SK-N-SH (cell line): ENCODE measurements around the gene MAPK8IP3.

ENCODE experiments used
- POLR2AphosphoS5 ChIP-seq: IDR thresholded peaks from 2 replicates; pipeline ENCODE4 v1.6.1; 2012; ENCODE audit warnings: low read depth, low read length
- TEAD4 ChIP-seq: IDR thresholded peaks from 2 replicates; pipeline ENCODE4 v1.4.0; 2012; ENCODE audit warnings: mild to moderate bottlenecking, borderline replicate concordance; ENCODE audit not compliant: insufficient read depth

GRCh38 chr16:1816396-1817275 is 110.6 kb downstream of the MAPK8IP3 start:
- TF ChIP-seq POLR2AphosphoS5 (no peak), TEAD4 (no peak)
